Stomach (tissue), 4 donors: Measurements from ENCODE around the gene LYPD6.

ENCODE experiments used
- EP300 ChIP-seq: sonication (generic); formaldehyde crosslinking; IDR thresholded peaks from one replicate; pipeline ENCODE4 v1.6.1; 2017; ENCODE audit warnings: antibody characterized with exemption
- POLR2A ChIP-seq, 4 donors: fragments of 450-650 bp; IDR thresholded peaks; one replicate each; pipeline ENCODE4 v1.6.1; 2016; ENCODE audit warnings: antibody characterized with exemption in 4 of 4, control low read depth in 2 of 4, mild to moderate bottlenecking in 1 of 4, moderate library complexity in 1 of 4
- POLR2AphosphoS5 ChIP-seq, 3 donors: sonication (generic); formaldehyde crosslinking; IDR thresholded peaks; one replicate each; pipeline ENCODE4 v1.6.1; 2016; ENCODE audit warnings: antibody characterized with exemption in 3 of 3
- TF ChIP-seq, protein P1 (sequence below), 7 experiments: fragments of 450-650 bp in 4 of 7; fragments of 200-600 bp in 3 of 7; sonication (generic) in 3 of 7; IDR thresholded peaks; one replicate each; pipeline ENCODE4 v1.5.1; 2016 to 2019; ENCODE audit warnings: antibody characterized with exemption in 7 of 7, control low read depth in 2 of 7, mild to moderate bottlenecking in 1 of 7

GRCh38 chr2:149422337-149422990 lies 92.1 kb downstream of the LYPD6 start:
- no peak for TF ChIP-seq POLR2A (IDR thresholded peaks at IDR 0.05)
- TF ChIP-seq, protein P1, sequence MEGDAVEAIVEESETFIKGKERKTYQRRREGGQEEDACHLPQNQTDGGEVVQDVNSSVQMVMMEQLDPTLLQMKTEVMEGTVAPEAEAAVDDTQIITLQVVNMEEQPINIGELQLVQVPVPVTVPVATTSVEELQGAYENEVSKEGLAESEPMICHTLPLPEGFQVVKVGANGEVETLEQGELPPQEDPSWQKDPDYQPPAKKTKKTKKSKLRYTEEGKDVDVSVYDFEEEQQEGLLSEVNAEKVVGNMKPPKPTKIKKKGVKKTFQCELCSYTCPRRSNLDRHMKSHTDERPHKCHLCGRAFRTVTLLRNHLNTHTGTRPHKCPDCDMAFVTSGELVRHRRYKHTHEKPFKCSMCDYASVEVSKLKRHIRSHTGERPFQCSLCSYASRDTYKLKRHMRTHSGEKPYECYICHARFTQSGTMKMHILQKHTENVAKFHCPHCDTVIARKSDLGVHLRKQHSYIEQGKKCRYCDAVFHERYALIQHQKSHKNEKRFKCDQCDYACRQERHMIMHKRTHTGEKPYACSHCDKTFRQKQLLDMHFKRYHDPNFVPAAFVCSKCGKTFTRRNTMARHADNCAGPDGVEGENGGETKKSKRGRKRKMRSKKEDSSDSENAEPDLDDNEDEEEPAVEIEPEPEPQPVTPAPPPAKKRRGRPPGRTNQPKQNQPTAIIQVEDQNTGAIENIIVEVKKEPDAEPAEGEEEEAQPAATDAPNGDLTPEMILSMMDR (IDR thresholded peaks at IDR 0.05) = no peak
- no peak for TF ChIP-seq POLR2AphosphoS5 (IDR thresholded peaks at IDR 0.05)
- TF ChIP-seq EP300 = no peak
